ENCODE results near the gene EHBP1.
"Not testable (repeated sequence)": the region's sequence is repeated elsewhere in the genome, so short reads cannot be mapped to it uniquely, and the experiment has no call there.

The EHBP1 gene

GRCh38 chr2:62736899-62737559, 31.5 kb downstream of the EHBP1 start:
- no peak for DNase-seq

GRCh38 chr2:62738981-62739936, 33.7 kb downstream of the EHBP1 start:
- DNase-seq, result no peak

GRCh38 chr2:62740221-62740620, 34.7 kb downstream of the EHBP1 start:
- no peak for DNase-seq

- no peak for DNase-seq
Observed at GRCh38 chr2:62741127-62741526, 35.6 kb downstream of the EHBP1 start.

GRCh38 chr2:62741954-62742722, 36.6 kb downstream of the EHBP1 start:
- no peak for DNase-seq

GRCh38 chr2:62743506-62743905, 38.0 kb downstream of the EHBP1 start:
- DNase-seq, result no peak

GRCh38 chr2:62744603-62745002, 39.1 kb downstream of the EHBP1 start:
- DNase-seq, result no peak

GRCh38 chr2:62745891-62746481, 40.5 kb downstream of the EHBP1 start:
- no peak for DNase-seq

GRCh38 chr2:62747169-62747568, 41.7 kb downstream of the EHBP1 start:
- DNase-seq, result no peak

- no peak for DNase-seq
Observed at GRCh38 chr2:62747876-62748275, 42.4 kb downstream of the EHBP1 start.

GRCh38 chr2:62749111-62749510, 43.6 kb downstream of the EHBP1 start:
- not testable (repeated sequence) for DNase-seq

- no peak for DNase-seq
Observed at GRCh38 chr2:62757029-62757428, 51.5 kb downstream of the EHBP1 start.

GRCh38 chr2:62760026-62760425, 54.5 kb downstream of the EHBP1 start:
- no peak for DNase-seq

- no peak for DNase-seq
Observed at GRCh38 chr2:62760555-62760954, 55.0 kb downstream of the EHBP1 start.

- no peak for DNase-seq
Observed at GRCh38 chr2:62765619-62766376, 60.3 kb downstream of the EHBP1 start.

- DNase-seq, result no peak
Observed at GRCh38 chr2:62768615-62769014, 63.1 kb downstream of the EHBP1 start.

- no peak for DNase-seq
Observed at GRCh38 chr2:62770629-62771028, 65.1 kb downstream of the EHBP1 start.

GRCh38 chr2:62774555-62775366, 69.2 kb downstream of the EHBP1 start:
- DNase-seq, result no peak

GRCh38 chr2:62775367-62775668, 69.8 kb downstream of the EHBP1 start:
- DNase-seq, result no peak

- DNase-seq, result no peak
Observed at GRCh38 chr2:62783679-62784078, 78.2 kb downstream of the EHBP1 start.

GRCh38 chr2:62784341-62784740, 78.8 kb downstream of the EHBP1 start:
- DNase-seq, result no peak

GRCh38 chr2:62785216-62785615, 79.7 kb downstream of the EHBP1 start:
- DNase-seq, result no peak

Measured in activated CD4-positive, alpha-beta T cell treated with anti-CD3 and anti-CD28 coated beads for 48 hours (primary cell).